HepG2 (cell line): Measurements from ENCODE around the gene ADCYAP1. TPM values are rescaled to one million over a fixed set of nuclear protein-coding genes. Genes with fewer than 3 reads are reported as not detected.

ENCODE experiments used
- ATAC-seq: fragments of 200-7000 bp; cut with Tn5 transposase; 3 replicates; pipeline ENCODE4 v1.9.1; 2020; ENCODE audit warnings: mild to moderate bottlenecking, moderate library complexity
- BruUV-seq: library from RNA; stranded (reverse); fragments of 400-500 nt; replicated peaks from 2 replicates; lab custom pipeline; 2021; lab: Mats Ljungman, UMichigan
- CTCF ChIA-PET: fragments of 300-600 bp; formaldehyde crosslinking; extraction: SDS; loops from one replicate; lab custom pipeline; 2021; ENCODE audit warnings: low total read pairs, inconsistent platforms, low intra/inter-chr PET ratio; lab: Yijun Ruan, JAX
- POLR2A ChIA-PET: fragments of 350-600 bp; sonication (Branson Sonifier 250); formaldehyde crosslinking; loops from one replicate; lab custom pipeline; 2020; ENCODE audit warnings: antibody characterized with exemption, inconsistent platforms; lab: Yijun Ruan, JAX
- DNase-seq: peaks from one replicate; pipeline ENCODE4 v3.0.0-alpha.2; 2015; ENCODE audit warnings: low spot score
- FAIRE-seq: peaks from 3 replicates; lab custom pipeline; 2011; peaks lifted over from hg19 to GRCh38; lab: Jason Lieb, UNC
- H2AFZ ChIP-seq: one replicate; pipeline ENCODE4 v1.6.1; 2011; ENCODE audit warnings: low read length, inconsistent platforms
- H3K27ac ChIP-seq: fragments of 300-600 bp; 3 replicates; pipeline ENCODE4 v1.8.0; 2011; ENCODE audit warnings: mixed run types, mild to moderate bottlenecking, mixed read lengths, low read length, inconsistent platforms; ENCODE audit not compliant: insufficient read depth; ENCODE audit errors: extremely low read length
- H3K27me3 ChIP-seq, 2 experiments: fragments of 200-600 bp in 1 of 2; 2 replicates in 1 of 2; 3 replicates in 1 of 2; pipeline versions ENCODE4 v1.6.0 to v1.8.0; 2011; ENCODE audit warnings: low read length in 2 of 2, mild to moderate bottlenecking in 2 of 2, moderate library complexity in 2 of 2, inconsistent platforms in 1 of 2; ENCODE audit not compliant: insufficient read depth in 2 of 2, control insufficient read depth in 1 of 2
- H3K36me3 ChIP-seq, 2 experiments: fragments of 200-600 bp in 1 of 2; replicated peaks in 1 of 2; 2 replicates in 1 of 2; 3 replicates in 1 of 2; pipeline versions ENCODE4 v1.5.1 to v1.8.0; 2011; ENCODE audit warnings: low read length in 2 of 2, inconsistent platforms in 1 of 2; ENCODE audit not compliant: insufficient read depth in 2 of 2, control insufficient read depth in 1 of 2
- H3K4me1 ChIP-seq: 2 replicates; pipeline ENCODE4 v1.5.1; 2012; ENCODE audit warnings: low read length, inconsistent platforms; ENCODE audit not compliant: insufficient read depth
- H3K4me2 ChIP-seq: 2 replicates; pipeline ENCODE4 v1.6.0; 2011; ENCODE audit warnings: low read depth, low read length, inconsistent platforms
- H3K4me3 ChIP-seq, 3 experiments: fragments of 200-600 bp in 1 of 3; sonication (generic), shearing (Covaris generic) in 1 of 3; replicated peaks in 1 of 3; 2 replicates each; pipeline ENCODE4 v1.5.1; 2011 to 2016; ENCODE audit warnings: low read length in 3 of 3, inconsistent platforms in 2 of 3, low read depth in 2 of 3, mild to moderate bottlenecking in 2 of 3, control low read depth in 1 of 3, mixed read lengths in 1 of 3; ENCODE audit not compliant: insufficient read depth in 1 of 3
- H3K79me2 ChIP-seq: one replicate; pipeline ENCODE4 v1.6.1; 2011; ENCODE audit warnings: low read length, inconsistent platforms; ENCODE audit not compliant: insufficient read depth
- H3K9ac ChIP-seq: 2 replicates; pipeline ENCODE4 v1.6.0; 2011; ENCODE audit warnings: mild to moderate bottlenecking, low read depth, low read length, inconsistent platforms; ENCODE audit not compliant: insufficient read depth
- H3K9me3 ChIP-seq: 2 replicates; pipeline ENCODE4 v1.5.1; 2012; ENCODE audit warnings: mild to moderate bottlenecking, low read length
- H4K20me1 ChIP-seq: 2 replicates; pipeline ENCODE4 v1.6.0; 2011; ENCODE audit warnings: inconsistent platforms, mild to moderate bottlenecking, low read length, moderate library complexity; ENCODE audit not compliant: insufficient read depth
- BHLHE40 ChIP-seq: IDR thresholded peaks from 2 replicates; pipeline ENCODE4 v1.6.1; 2011; ENCODE audit warnings: low read length, improper control_type of control experiment
- GLI4 ChIP-seq: sonication (generic); formaldehyde crosslinking; IDR thresholded peaks from 2 replicates; pipeline ENCODE4 v1.5.1; 2020; ENCODE audit warnings: missing genetic modification reagents, mild to moderate bottlenecking, moderate library complexity, borderline replicate concordance
- JUNB ChIP-seq: sonication (generic); formaldehyde crosslinking; IDR thresholded peaks from 2 replicates; pipeline ENCODE4 v1.8.0; 2022; ENCODE audit warnings: missing genetic modification reagents, mild to moderate bottlenecking, borderline replicate concordance
- NKX3-1 ChIP-seq: sonication (generic); formaldehyde crosslinking; IDR thresholded peaks from 2 replicates; pipeline ENCODE4 v1.5.0; 2020; ENCODE audit warnings: missing genetic modification reagents
- TARDBP ChIP-seq: sonication (generic); formaldehyde crosslinking; IDR thresholded peaks from 2 replicates; pipeline ENCODE4 v1.8.0; 2022; ENCODE audit warnings: mild to moderate bottlenecking, missing genetic modification reagents
- TBL1XR1 ChIP-seq: fragments of 150-350 bp; IDR thresholded peaks from 2 replicates; pipeline ENCODE4 v1.6.1; 2014; ENCODE audit warnings: borderline replicate concordance, low read length; ENCODE audit not compliant: partially characterized antibody
- ZC3H4 ChIP-seq: sonication (generic); formaldehyde crosslinking; IDR thresholded peaks from 2 replicates; pipeline ENCODE4 v1.4.0; 2020; ENCODE audit warnings: missing genetic modification reagents, borderline replicate concordance
- ZNF207 ChIP-seq: fragments of 450-650 bp; IDR thresholded peaks from 2 replicates; pipeline ENCODE4 v1.6.1; 2016; ENCODE audit warnings: antibody characterized with exemption, borderline replicate concordance
- ZNF496 ChIP-seq: sonication (generic); formaldehyde crosslinking; IDR thresholded peaks from 2 replicates; pipeline ENCODE4 v1.8.1; 2023; ENCODE audit warnings: mild to moderate bottlenecking, moderate library complexity, missing genetic modification reagents; ENCODE audit not compliant: insufficient replicate concordance
- ZNF761 ChIP-seq: sonication (generic); formaldehyde crosslinking; conservative IDR thresholded peaks from 2 replicates; pipeline ENCODE4 v1.4.0; 2020; ENCODE audit warnings: mild to moderate bottlenecking, missing genetic modification reagents
- WGBS: methylation state at CpG from one replicate; pipeline ENCODE4 v1.1.6; 2017; ENCODE audit warnings: low lambda C conversion rate; 5-methylcytosine and 5-hydroxymethylcytosine counted together
- in situ Hi-C: cut with HindIII; loops from 2 replicates; pipeline ENCODE4 v1.10.0; 2017; ENCODE audit warnings: low pct_unique_long_range_greater_than_20kb; ENCODE audit not compliant: extremely low pct_ligation_motif_present
- intact Hi-C: fragments of 100-400 bp; cut with micrococcal nuclease; formaldehyde crosslinking; loops from one replicate; pipeline ENCODE4 v1.10.0; 2022; ENCODE audit not compliant: unreplicated experiment
- polyA plus RNA-seq, 8 experiments: library from polyadenylated mRNA; depleted of rRNA in 3 of 8; stranded (reverse) in 7 of 8; unstranded in 1 of 8; fragments of >200 nt; fragmentation: Illumina TruSeq in 4 of 8; extraction: Trizol in 4 of 8; gene quantifications; 2 replicates each; pipeline versions ENCODE4 v1.2.1 to v1.2.3, GENCODE V29; 2011 to 2016; ENCODE audit warnings: low read depth in 4 of 8, missing spikeins in 1 of 8, mixed read lengths in 1 of 8; ENCODE audit not compliant: insufficient read depth in 1 of 8
- total RNA-seq, 5 experiments: library from RNA; depleted of rRNA; stranded (reverse); fragments of >200 nt; fragmentation: Illumina TruSeq; extraction: Trizol; gene quantifications; 2 replicates each; pipeline ENCODE4 v1.2.3, GENCODE V29; 2016; ENCODE audit warnings: low read depth in 1 of 5
- TF ChIP-seq, protein P1 (sequence below), 2 experiments: sonication (generic) in 1 of 2; formaldehyde crosslinking in 1 of 2; IDR thresholded peaks; 2 replicates each; pipeline versions ENCODE4 v1.5.1 to v1.6.1; 2011 to 2020; ENCODE audit warnings: borderline replicate concordance in 1 of 2, low read depth in 1 of 2, low read length in 1 of 2, mild to moderate bottlenecking in 1 of 2, missing genetic modification reagents in 1 of 2, moderate library complexity in 1 of 2
- TF ChIP-seq, protein P2 (sequence below): IDR thresholded peaks from 2 replicates; pipeline ENCODE4 v1.6.1; 2012; ENCODE audit warnings: inconsistent platforms
- TF ChIP-seq, protein P3 (sequence below): sonication (generic); formaldehyde crosslinking; IDR thresholded peaks from 2 replicates; pipeline ENCODE4 v1.5.0; 2020; ENCODE audit warnings: missing genetic modification reagents

Gene ADCYAP1
- total and polyA plus RNA-seq, 2 of the 13 experiments (the other 11 are each of a cell fraction or from before 2014, with no cell fraction given): not detected

DNA sequence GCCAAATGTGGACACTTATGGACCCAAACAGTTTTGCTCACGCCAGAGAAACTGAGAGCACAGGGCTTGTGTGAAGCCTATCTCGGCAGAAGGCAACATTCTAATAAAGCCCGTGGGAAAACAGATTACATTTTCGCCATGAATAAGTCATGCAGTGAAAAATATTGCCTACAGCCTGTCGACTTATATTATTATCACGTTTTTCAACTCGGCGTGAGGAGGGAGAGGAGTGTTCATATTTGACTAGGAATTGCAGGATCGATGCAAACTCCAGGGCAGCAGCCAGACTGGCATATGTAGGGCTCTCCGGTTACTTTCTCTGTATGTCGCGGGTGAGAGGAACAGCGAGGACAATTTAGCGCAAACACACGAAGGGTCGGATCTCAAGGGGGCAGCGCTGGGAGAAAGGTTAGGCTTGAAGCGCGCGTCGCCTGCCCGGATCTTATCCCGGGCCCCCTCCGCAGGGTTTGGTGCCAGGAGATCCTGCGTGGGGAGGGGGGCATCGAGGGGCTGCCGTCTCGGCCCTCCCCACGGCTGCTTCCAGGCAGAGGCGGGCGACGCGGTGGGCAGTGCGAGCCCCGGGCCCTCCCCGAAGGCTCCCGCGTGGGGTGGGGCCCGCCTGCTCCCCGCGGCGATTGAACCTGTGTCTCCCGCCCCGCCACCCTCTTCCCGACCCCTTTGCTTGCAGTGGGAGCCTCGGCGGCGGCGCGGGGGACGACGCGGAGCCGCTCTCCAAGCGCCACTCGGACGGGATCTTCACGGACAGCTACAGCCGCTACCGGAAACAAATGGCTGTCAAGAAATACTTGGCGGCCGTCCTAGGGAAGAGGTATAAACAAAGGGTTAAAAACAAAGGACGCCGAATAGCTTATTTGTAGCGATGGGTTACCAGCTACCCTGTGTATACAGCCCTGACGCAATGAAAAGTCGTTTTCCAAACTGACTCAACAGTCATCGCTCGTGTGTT lies 4.4 kb downstream of the ADCYAP1 start:
- no peak for FAIRE-seq
- no peaks in the 10 kb centered on the region for H3K4me1 ChIP-seq
- H4K20me1 ChIP-seq: no peaks in the 10 kb centered on the region
- DNase-seq: no peak
- 47% methylated on average over 47 of the region's 69 CpGs for WGBS
- no peak overlapping the region for H2AFZ ChIP-seq
- in situ Hi-C loops (no loop called here), intact Hi-C loops (no loop called here)
- no peak overlapping the region for H3K9ac ChIP-seq
- no peaks in the 10 kb centered on the region for H3K36me3 ChIP-seq
- H3K79me2 ChIP-seq: no peaks in the 10 kb centered on the region
- CTCF ChIA-PET: no interaction called here
- BruUV-seq: no TSS peak
- ATAC-seq: no peak
- H3K27ac ChIP-seq: no peak overlapping the region
- TF ChIP-seq JUNB (CRISPR knock-in tag) (no peak), GLI4 (CRISPR knock-in tag) (no peak), NKX3-1 (CRISPR knock-in tag) (no peak), ZNF207 (no peak), ZNF496 (CRISPR knock-in tag) (no peak), BHLHE40 (no peak), ZNF761 (CRISPR knock-in tag) (no peak), TBL1XR1 (no peak), TARDBP (CRISPR knock-in tag) (no peak), ZC3H4 (CRISPR knock-in tag) (no peak)
- TF ChIP-seq, protein P1, sequence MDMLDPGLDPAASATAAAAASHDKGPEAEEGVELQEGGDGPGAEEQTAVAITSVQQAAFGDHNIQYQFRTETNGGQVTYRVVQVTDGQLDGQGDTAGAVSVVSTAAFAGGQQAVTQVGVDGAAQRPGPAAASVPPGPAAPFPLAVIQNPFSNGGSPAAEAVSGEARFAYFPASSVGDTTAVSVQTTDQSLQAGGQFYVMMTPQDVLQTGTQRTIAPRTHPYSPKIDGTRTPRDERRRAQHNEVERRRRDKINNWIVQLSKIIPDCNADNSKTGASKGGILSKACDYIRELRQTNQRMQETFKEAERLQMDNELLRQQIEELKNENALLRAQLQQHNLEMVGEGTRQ (IDR thresholded peaks at IDR 0.05; ENCODE audit: low read depth, low read length): no peak
- TF ChIP-seq, protein P1 (CRISPR knock-in tag; IDR thresholded peaks at IDR 0.05; ENCODE audit: borderline replicate concordance): no peak
- TF ChIP-seq, protein P2, sequence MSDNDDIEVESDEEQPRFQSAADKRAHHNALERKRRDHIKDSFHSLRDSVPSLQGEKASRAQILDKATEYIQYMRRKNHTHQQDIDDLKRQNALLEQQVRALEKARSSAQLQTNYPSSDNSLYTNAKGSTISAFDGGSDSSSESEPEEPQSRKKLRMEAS: no peak
- TF ChIP-seq, protein P3, sequence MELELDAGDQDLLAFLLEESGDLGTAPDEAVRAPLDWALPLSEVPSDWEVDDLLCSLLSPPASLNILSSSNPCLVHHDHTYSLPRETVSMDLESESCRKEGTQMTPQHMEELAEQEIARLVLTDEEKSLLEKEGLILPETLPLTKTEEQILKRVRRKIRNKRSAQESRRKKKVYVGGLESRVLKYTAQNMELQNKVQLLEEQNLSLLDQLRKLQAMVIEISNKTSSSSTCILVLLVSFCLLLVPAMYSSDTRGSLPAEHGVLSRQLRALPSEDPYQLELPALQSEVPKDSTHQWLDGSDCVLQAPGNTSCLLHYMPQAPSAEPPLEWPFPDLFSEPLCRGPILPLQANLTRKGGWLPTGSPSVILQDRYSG (CRISPR knock-in tag): no peak
- no peak overlapping the region for H3K4me3 ChIP-seq
- H3K4me2 ChIP-seq: no peak overlapping the region
- H3K27me3 ChIP-seq: peaks cover 2 to 59% of the 10 kb centered on the region in 2 experiments
- H3K9me3 ChIP-seq: no peaks in the 10 kb centered on the region
- POLR2A ChIA-PET: no interaction called here
